ENCODE results near the gene GPR18.

GPR18 gene

DNA sequence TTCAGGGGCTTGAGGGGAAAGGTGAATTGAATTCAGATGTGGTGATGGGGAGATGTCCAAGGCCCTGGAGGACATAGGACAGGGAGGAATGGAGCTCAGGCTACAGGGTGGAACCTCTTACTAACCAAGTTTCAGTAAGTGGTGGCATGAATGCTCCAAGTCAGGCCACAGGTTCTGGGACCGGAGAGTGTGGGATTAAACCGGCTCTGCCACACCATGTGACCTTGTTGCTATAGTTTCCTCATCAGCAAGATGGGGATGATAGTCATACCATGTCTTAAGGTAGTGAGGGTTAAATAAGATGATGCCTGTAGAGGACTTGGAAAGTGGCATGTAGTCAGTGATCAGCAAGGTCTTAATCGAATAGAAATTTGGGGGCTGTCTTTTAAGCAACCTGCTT lies 32.7 kb upstream of the GPR18 start:
- no peak for DNase-seq (ENCODE audit: low read depth)

DNA sequence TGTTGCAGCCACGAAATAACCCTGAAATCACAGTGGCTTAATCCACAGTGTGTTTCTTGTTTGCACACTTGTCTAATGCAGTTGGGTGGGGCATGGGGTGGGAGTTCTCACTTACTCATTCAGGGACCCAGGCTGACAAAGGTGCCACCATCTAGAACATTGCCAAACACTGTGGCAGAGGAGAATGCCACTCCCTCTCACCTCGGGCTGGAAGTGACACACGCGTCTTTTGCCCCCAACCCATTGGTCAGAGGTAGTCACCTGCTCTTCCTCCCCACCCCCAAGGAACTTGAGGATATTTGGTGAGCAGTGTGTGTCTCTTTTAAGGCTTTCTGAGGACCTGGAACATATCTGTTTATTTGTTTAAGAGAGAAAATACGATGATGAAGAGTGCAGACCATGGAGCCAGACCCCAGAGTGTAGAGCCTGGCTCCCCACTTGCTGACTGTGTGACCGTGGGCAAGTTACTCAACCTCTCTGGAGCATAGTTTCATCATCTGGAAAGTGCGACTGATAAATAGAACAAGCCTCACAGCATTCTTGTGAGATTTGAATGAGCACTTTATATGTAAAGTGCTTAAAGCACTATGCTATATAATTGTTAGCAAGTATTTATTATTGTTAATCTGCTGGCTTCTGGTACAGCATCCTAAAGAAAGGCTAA lies 31.6 kb upstream of the GPR18 start:
- peak; percentile 46 for DNase-seq (ENCODE audit: low read depth)

DNA sequence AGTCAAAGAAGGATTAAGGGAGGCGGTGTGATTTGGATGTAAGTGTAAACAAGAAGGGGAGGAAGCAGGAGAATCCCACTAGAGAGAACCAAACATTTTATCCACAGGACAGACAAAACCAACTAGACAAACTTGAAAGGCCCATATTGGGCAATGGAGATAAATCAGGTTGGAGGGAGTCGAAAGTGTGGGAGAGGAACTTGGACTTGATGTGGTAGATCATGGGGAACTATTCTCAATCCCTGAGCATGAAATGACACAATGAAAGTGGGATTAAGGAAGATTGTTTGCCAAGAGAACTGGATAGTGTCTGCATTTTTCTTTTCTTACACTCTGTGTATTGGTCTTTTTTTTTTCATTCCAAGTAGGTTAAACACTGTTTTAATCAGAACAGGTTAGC lies 31.1 kb upstream of the GPR18 start:
- DNase-seq (ENCODE audit: low read depth) = no peak

DNA sequence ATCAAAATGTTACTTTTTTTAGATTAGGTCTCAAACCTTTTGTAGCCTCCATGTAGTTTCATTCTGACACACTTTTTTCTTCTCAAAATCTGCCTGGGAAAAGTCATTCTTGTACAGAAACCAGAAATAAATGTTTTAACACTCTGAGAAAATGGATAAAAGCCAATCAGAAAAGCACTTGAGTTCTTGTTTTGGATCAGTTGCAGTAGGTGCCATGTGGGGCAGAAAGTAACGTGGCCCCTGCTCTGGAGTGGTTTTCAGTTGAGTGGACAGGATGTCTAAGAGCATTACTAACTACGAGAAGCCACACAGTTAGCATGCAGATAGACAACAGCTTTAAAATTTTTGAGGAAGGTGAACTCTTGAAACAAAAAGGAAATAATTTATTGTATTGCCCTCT lies 29.9 kb upstream of the GPR18 start:
- DNase-seq (ENCODE audit: low read depth) = no peak

DNA sequence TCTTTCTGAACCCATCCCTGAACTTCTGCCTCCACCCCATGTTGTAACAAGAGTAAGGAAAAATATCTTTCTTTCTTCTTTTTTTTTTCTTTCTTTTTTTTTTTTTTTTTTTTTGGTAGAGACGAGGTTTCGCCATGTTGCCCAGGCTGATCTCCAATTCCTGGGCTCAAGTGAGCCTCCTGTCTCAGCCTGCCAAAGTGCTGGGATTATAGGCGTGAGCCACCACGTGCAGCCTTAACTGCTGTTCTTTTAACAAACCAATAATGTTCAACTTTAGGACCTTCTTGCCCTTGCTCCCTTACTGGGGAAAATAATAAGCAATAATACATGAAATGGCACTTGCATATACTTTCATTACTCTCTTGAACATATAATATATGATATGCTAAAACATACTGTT lies 29.4 kb upstream of the GPR18 start:
- no peak for DNase-seq (ENCODE audit: low read depth)

- no peak for DNase-seq (ENCODE audit: low read depth)
These were observed 27.4 kb upstream of the GPR18 start for GRCh38 chr13:99285432-99286182.

- DNase-seq (ENCODE audit: low read depth) = no peak
These were observed 24.4 kb upstream of the GPR18 start for GRCh38 chr13:99282264-99283231.

DNA sequence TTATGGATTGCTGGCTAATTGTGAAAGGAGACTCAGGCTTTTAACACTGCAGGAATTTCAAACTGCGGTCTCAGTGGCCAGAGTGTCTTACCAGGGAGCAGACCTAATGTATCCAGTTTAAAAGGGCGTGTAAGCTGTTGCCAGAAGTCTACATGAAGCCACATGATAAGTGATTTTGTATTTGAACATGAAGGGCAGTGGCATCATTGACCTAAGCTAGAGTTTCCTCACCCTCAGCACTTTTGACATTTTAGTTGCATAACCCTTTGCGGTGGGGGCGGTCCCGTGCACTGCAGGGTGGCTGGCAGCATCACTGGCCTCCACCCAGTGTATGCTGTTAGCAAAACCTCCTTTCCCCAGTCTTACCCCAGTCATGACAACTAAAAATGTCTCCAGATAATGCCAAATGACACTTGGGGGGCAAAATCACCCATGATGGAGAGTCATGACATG lies 23.7 kb upstream of the GPR18 start:
- DNase-seq (ENCODE audit: low read depth) = no peak

DNA sequence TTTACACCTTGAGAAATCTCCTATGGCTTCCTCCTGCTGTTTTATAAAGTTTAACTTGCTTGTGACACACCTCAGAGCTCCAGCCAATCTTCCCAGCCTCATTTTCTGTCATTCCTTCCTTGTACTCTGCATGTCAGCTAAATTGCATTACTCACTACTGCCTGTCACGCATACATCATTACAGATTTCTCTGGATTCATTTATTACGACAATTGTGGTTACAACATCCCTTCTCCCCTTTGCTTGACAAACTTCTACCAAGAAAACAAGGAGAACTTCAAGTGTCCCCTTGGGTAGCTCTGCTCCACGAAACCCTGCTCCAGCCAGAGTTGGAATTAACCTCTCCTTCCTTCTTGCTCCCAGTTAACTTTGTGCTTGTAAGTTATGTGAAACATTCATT lies 22.0 kb upstream of the GPR18 start:
- no peak for DNase-seq (ENCODE audit: low read depth)

DNA sequence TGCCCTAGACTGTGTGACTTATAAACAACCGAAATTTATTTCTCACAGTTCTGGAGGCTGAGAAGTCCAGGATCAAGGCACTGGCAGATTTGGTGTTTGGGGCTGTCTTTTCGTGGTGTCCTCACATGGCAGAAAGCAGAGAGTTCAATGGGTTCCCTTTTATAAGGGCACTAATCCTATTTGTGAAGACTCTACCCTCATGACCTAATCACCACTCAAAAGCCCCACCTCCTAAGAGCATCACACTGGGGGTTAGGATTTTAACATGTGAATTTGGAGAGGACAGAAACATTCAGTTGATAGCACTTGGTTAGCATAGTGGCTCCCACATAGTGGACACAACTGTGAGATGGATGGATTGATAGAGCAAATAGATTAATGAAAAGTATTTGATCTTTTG lies 21.5 kb upstream of the GPR18 start:
- no peak for DNase-seq (ENCODE audit: low read depth)

- DNase-seq (ENCODE audit: low read depth) = no peak
These were observed 20.7 kb upstream of the GPR18 start for GRCh38 chr13:99278843-99279242.

DNA sequence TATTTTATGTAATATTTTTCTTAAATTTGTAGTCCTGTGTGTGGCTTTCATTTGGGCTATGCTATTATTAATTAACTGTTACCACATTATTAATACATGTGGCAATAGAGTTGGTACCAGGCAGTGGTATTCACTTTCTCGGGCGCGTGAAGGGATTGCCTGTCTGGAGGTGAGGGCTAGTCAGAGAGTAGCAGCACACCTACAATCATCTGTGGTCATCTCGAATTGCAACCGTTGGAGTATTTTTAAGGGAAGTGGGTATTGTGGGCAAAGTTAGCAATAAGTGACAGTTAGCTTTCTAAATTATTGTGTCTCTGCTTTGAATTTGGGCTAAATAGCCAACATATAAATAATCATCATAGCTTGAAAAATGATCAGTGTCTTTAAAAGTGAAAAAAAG lies 20.0 kb upstream of the GPR18 start:
- DNase-seq (ENCODE audit: low read depth) = no peak

DNA sequence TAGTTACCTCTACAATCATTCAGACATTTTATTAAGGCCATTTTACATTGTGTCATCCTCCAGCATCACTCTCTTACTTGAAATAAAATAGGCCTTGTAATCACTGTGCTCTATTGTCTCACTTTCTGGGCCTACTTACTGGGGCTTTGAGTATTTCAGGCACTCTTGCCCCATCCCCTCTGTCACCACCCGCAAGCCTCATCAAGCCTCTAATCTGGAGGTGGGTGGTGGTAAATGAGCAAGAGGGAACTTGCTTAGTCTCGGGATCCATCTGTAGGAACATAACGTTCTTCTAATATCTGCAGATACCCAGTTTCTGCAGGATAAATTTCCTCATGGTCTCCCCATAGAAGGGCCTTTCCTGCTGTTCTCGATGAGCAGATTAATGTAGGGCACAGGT lies 19.4 kb upstream of the GPR18 start:
- no peak for DNase-seq (ENCODE audit: low read depth)

GRCh38 chr13:99276706-99277105 lies 18.5 kb upstream of the GPR18 start:
- DNase-seq (ENCODE audit: low read depth) = no peak

DNA sequence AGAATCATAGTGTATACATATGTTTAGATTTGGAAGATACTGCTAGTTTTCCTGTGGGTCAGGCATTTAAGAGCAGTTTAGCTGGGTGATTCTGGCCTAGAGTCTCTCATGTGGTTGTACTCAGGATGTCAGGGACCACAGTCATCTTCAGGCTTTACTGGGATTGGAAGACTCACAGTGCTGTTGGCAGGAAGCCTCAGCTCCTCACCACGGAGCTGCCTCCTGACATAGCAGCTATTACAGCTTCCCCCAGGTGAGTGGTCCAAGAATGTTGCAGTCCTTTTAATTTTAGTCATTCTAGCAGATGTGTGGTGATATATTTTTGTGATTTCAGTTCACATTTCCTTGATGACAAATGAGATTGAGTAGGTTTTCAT lies 16.9 kb upstream of the GPR18 start:
- no peak for DNase-seq (ENCODE audit: low read depth)

DNA sequence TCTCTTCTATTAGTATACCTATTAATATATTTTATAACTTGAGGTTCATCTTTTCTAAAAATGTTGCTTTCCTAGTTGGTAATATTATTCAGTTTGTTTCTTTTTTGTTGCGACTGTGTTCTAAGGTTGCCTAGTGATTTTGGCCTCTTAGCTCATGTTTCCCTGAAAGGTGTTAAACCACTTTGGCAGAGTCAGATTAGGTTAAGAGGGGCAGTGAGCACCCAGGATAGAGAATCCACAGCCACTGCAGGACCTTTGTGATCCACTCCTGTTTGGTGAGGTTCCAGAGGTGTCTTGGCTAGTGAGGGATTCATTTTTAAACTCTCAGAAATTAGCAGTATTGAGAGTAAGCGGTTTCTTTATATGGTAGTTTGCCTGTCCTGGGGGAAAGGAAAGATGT lies 14.9 kb upstream of the GPR18 start:
- DNase-seq (ENCODE audit: low read depth) = no peak

DNA sequence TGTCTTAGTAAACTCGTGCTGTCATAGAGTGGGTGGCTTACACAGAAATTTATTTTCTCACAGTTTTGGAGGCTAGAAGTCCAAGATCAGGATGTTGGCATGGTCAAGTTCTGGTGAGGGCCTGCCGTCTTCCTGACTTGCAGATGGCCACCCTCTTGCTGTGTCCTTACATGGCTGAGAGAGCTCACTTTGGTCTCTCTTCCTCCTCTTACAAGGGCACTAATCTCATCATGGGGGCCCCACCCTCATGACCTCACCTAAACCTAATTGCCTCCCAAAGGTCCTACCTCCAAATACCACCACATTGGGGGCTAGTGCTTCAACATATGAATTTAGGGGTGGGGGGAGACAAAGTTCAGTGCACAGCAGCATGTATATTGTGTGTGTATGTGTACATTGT lies 14.3 kb upstream of the GPR18 start:
- no peak for DNase-seq (ENCODE audit: low read depth)

DNA sequence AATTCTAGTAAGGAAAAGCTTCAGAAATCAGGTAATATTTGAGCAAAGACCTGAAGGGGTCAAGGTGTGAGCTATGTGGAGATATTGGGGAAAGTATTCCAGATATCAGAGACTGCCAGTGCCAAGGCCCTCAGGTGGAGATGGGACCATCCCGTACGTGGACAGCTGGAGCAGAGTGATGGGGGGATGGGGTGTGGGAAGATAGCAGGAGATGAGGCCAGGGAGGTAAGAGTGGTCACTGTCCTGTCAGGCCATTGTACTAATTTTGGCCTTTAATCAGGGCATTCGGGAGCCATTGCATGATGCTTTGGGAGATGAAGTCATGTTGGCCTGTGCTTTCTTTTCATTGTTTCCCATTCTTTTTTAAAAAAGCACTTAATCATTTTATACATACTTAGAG lies 13.1 kb upstream of the GPR18 start:
- DNase-seq (ENCODE audit: low read depth) = no peak

DNA sequence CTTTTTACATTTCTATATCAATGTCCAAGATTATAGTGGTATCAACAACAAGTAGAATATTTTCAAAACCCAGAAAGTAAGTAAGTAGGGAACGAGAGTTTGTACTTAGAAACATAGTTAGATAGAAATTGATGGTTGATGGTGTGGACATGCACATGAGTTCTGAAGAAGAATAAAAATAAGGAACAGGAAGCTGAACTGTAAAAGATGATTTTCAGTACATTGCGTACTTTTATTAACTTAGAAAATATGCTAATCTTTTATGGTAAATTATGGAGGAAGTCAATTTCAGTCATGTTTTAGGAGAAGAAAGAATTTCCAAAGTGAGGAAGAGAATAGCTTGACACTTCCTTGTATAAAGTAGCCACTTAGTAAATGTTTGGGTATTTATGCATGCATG lies 12.3 kb upstream of the GPR18 start:
- DNase-seq (ENCODE audit: low read depth) = no peak

GRCh38 chr13:99269627-99270241 lies 11.6 kb upstream of the GPR18 start:
- DNase-seq (ENCODE audit: low read depth) = no peak

DNA sequence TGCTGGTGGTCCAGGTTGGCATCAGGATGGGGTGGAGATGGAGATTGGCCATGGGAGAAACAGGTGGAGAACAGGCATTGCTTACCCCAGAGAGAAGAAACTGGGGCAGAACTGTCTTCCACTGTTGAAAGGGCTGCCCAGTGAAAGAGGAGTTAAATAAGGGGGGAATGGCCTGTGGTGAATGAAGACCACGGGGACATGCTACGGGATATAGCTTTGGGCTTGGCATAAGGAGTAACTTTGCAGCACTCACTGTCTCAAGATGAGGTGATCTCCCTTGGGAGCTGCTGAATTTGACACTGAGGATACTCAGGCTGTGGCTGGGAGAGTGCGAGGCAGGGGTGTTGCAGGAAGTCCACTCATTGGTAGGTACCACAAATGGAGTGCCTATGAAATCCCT lies 10.6 kb upstream of the GPR18 start:
- DNase-seq (ENCODE audit: low read depth) = no peak

GRCh38 chr13:99267927-99268326 lies 9.7 kb upstream of the GPR18 start:
- DNase-seq (ENCODE audit: low read depth) = no peak
